ENCODE measurements around the gene BSX.
A peak's percentile ranks its signal among the peaks of the same experiment; 100 is the strongest.

The BSX gene

DNA sequence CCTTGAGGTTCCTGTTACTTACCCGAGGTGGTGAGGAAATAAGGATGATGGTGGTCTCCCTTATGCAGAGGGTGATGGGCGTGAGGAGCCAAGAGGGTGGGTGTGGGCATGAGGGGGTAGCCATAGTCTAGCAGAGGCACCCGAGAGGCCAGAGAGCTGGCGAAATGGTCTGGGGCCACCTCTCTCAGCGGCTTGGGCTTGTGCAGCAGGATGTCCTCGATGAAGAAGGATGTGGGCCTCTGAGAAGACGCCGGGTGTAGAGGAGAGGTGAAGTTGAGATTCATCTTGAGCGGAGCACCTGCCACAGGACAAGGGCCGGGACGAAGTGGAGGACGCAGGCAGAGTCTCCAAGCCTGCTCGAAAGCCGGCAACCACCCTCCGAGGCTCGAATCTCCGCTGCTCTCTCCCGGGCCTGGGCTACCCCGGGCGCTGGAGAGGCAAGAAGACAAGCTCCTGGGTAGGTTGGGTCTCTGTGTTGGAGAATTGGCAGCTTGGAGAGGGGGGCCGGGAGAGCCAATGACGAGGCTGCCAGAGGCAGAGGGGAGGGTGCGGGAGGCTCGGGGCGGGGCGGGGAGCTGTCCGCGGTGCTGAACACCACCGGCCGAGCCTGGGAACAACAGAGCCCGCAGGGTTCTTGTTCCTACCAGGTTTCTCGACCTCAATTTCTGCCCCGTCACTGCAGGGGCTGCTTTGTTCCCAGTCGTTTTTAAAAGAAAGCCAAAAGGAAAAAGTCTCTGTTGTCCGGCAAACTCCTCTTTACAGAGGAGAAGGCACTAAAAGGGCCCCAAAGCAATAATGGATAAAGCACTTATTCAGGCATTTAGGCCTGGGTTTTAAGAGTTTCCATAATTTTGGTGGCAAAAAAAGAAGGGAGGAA lies at the start of gene BSX:
TSS of gene BSX (minus strand) at position 447 of the 877 bp plus-strand sequence. CDS start at position 284, 163 bp downstream.
- peak; percentile 33 for DNase-seq (ENCODE audit: low spot score)

DNA sequence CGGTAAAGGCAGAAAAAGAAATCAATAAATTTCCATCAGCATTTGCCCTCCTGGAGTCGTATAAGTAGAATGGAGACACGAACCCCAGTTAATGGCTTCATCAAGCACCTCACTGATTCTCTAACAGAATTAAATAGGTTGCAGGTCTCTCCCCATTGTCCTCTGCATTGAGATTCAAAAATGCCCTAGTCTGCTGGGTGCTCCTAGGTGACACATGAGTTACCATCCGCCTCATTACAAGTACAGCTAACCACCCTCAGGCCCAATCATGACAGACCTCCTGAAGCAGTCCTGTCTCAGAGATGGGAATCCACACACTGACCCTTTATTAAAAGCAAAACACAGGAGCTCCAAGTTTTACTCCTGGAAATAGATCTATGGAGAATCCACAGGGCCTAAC lies 48.9 kb upstream of the BSX start:
- no peak for DNase-seq (ENCODE audit: low spot score)

DNA sequence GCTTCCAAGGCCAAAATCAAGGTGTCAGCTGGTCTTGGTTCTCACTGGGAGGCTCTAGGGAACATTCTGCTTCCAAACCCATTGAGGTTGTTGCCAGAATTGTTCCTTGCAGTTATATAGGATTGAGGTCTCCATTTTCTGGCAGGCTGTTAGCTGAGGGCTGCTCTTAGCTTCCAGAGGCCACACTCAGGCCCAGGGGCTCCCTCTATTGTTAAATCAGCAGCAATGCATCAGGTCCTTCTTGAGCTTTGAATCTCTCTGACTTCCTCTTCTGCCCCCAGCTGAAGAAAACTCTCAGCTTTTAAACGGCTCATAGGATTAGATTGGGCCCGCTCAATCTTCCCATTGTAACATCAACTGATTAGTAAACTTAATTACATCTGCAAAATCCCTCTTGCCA lies 39.3 kb upstream of the BSX start:
- peak; percentile 74 for DNase-seq (ENCODE audit: low spot score)

DNA sequence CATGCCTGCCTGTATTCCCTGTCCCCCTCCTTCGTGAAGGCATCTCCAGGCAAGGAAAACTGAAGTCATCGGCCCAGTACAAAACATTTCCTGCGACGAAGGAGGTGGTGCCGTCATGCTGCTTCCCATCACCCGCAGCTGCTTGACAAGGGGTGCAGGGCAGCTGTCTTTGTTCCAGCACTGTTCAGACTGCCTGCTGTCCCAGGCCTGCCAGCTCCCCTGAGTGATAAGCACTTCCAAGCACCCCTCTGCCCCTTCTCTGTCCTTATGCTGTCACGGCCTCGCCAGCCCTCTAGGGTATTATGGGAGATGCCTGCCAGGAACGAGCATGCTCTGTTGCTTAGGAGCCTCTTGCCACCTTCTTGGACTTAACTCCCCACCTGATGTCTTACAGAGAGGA lies 37.1 kb upstream of the BSX start:
- DNase-seq (ENCODE audit: low spot score) = no peak

DNA sequence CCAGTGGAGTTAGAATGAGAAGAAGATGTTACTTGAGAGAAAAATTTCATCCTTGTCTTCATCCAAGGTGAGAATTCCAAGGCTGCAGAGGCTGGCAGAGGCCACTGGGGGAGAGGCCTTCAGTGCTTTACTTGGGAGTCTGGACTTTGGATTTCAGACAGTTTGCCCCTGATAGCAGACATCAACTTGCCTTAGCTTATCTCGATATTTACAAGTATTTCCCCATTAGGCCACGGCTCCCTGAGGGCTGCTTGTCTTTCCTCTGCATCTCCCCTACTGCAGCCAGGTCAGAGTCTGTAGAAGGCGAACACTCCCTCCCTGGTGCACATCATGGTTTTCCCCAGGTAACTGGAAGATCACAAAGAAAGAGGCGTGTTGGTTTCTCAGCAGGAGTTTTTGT lies 29.9 kb upstream of the BSX start:
- no peak for DNase-seq (ENCODE audit: low spot score)

DNA sequence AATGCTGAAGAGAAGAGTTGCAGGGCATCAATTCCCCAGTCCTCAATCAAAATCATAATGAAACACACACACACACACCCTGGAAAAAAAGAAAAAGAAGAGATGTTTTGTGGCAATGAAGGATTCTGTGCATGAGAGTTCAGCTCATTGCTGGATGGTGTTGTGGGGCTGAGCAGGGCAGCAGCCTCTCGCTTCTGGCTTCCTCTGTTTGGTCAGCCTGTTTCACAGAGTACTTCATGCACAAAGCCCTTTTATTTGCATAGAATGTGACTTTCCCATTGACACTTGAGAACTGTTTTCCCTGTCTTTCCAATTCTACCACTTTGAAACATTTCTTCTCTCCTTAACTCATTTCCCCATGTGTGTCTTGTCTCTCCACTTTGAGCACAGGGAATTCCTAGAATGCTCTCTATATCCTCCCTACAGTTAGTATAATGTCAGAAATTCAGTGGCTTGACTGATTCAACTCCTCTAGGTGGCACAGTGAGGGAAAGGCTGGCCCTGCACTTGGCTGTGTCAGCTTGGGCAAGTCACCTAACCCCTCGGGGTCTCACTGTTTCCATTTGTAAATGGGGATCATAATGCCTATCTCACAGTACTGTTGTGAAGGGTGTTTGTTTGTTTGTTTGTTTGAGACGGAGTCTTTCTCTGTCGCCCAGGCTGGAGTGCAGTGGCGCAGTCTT lies 25.4 kb upstream of the BSX start:
- no peak for DNase-seq (ENCODE audit: low spot score)

DNA sequence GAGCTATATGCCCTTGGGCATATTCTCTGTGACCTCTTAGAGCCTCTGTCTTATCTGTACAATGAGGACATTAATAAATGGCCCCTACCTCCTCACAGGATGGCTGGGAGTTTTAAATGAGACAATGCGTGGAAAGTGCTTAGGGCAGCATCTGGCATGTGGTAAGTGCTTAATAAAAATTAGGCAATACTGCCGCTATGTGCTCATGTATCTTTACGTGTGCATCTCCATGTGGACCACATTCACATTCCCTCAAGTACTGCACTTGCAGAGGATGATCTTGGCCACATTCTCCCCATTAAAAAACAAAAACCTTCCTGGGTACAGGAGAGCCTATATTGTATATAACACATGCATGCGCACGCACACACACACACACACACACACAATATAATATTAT lies 19.1 kb upstream of the BSX start:
- no peak for DNase-seq (ENCODE audit: low spot score)

DNA sequence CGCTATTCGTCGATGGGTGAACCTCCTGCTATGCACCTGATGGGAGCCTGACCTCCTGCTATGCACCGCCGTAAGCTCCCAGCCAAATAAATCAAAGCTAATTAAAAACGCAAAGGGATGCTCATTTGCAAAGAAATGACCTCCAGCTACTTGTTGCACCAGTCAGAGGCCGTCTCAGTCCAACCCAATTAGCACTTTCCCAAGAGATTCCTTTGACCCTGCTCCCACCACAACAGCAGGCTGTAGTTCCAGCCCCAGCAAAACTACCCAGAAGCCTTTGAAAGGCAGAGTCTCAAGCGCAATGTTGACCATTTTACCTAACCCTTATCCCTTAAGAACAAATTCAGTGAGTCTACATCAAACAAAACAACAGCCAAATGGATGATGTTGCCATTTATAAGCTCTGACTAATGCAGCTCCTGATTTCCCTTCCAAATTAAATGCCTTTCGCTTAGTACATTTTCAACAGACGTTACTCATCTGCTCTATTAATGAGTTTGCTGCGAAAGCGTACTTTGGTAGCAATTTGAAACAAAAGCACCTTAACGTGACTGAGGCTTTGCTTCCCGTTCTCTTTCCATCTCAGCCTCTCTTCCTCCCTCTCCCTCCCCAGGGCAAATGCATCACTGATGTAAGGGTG lies 17.2 kb upstream of the BSX start:
- DNase-seq (ENCODE audit: low spot score) = no peak

DNA sequence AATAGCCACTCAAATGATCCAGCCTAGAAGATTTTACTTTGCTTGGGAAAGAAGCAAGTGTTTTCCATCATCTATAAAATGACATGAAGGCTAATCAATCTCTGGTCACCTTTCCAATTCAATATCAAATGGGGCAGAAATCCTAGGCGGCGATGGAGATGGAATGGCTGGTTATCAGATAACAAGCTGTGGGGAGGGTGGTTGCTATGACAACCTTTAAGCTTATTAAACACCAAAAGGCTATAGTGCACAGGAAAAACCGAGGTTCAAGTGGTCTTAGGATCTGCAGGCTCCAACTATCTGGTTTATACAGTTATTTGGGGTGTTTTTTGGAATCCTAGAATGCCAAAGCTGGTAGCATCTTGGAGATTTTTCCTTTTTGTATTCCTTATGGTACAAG lies 13.9 kb upstream of the BSX start:
- no peak for DNase-seq (ENCODE audit: low spot score)

DNA sequence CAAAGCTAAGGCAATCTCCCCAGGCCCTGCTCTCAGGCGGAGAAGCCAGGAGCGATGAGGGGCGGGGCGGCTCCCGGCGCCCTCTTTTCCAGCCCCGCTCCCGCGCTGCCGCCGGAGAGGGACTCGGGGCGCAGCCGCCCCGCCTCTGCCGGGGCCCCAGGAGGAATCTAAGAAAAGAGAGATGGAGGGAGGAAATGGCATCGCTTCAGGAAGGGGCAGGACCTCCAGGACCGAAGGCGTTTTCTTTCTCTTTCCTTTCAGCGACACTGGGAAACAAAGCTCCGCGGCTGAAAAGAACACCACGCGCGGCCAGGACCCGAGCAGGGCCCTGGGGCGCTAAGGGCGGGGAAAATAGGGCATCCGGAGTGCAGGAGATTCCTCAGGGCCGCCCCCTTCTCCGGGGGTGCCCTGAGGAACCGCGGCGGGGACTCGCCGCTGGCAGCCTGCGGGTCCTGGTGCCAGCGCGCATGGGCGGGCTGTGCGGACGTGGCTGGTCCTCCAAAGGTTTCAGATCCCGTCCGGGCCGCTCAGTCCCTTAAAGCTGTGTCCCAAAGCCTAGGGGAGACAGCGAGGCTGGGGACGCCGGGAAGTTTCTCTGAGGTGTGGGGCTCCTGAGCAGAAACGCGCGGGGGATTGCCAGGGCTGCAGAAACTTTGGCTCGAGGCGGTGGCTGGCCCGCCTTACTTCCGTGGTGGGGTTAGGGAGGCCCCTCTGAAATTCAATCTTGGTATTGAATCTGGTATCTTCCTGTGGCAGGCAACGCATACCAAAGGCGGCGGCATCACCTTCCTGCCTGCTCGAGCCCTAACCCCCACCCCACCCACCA lies 2.8 kb upstream of the BSX start:
- DNase-seq (ENCODE audit: low spot score) = no peak

DNA sequence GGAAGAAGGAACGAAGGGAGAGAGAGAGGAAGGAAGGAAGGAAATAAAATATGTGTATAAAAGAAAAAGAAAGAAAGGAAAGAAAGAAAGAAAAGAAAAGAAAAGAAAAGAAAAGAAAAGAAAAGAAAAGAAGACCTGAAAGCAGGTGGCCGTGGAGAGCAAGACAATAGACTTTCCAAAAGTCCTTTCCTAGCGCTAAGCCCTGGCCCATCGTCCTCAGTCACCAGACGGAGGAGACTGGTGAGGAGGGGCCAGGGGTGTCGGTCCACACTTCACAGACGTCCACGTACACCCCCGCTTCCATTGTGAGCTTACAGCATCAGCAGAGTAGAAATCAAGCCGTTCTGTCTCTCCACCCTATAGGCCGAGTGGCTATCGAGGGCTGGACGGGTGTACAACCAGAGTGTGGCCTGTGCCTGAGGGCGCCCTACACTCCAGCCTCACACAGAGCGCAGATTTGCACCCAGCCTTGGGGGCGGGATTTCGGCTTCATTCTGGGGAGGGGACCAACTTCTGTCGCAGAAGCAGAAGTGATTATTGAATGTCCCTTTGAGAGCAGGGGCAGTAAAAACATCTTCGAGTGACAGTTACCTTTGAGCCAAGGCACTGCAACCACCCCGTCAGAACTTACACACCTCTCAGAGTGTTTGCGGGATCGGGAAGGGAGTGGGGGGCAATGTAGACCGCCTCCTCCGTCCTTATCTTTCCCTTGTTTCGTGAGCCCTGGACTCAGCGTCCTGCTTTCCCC lies 2.0 kb upstream of the BSX start:
- no peak for DNase-seq (ENCODE audit: low spot score)

DNA sequence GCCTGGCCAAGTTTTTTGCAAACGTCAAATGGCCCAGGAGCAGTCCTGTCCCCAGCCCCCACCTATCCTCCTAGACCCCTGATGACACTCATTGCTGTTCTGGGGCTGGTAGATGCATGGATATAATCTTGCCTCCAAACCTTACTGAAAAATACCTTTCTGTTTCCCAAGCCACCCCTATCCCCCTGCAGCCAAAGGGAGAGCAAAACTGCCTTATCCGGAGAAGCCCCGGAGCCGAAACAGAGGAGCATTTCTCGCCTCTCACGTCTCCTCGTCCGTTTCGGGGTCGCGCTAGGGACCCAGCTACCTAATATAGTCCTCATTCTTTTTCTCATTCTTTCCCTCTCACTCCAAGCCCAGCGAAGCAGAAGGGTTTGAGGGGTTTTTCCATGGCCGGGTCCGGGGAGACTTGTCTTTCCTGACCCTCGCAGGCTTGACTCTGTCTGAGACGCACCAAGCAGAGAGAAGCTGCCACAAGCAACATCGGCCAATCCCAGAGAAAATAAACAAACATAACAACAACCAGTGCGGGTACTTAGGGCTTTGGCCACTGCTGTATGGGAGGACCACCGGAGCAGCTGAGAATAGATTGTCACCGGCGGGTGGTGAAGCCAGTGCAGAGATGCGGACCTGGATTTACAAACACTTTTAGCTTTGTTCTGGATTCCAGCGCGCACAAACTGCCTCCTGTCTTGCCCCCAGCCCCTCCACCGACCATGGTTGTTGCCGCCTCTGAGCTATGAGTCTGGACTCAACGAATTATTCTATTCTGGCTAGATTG lies 1.6 kb downstream of the BSX start:
- no peak for DNase-seq (ENCODE audit: low spot score)

DNA sequence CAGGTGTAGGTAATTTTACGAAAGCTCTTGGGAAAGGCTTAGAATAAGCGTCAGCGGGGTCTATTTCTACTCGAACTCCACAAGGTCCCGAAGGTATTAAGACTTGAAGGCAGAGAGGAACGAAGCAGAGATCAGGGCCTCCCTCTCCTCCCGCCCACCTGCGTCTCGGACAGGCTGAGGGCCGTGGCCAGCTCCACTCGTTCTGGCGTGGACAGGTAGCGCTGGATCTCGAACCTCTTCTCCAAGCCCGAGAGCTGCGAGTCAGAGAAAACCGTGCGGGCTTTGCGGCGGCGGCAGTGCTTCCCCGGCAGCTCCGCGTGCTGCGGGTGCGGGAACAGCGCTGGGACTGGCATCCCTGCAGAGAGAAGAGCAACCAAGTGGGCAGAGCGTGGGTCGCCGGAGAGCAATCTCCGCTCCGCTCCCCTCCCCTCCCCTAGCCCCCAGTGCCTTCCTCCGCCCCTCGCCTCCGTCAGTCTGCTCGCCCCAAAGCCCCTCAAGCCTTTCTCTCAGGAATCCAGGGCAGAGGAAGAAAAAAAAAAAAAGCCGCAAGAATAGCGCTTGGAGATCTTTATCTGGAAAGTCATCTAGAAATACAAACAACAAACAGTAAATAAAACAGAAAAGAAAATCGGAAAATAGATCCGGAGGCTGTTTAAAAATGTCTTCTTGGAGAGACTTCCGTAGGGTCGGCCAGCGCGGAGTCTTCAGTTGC lies 2.4 kb downstream of the BSX start:
- DNase-seq (ENCODE audit: low spot score) = no peak

DNA sequence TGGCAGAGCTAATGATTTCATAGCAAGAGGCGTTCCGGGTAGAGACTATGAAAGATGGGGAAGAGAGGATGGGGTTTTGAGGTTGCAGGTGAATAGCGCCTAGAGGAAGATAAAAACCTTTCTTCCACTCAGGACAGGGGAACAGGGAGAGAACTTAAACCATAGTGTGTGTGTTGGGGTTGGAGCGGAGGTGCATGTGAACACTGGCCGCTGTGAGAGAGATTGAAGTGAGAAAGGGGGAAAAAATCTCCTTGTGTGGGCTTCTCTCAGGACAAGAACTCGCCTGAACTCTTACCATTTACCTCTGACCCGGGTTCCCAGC lies 3.4 kb downstream of the BSX start:
- no peak for DNase-seq (ENCODE audit: low spot score)

DNA sequence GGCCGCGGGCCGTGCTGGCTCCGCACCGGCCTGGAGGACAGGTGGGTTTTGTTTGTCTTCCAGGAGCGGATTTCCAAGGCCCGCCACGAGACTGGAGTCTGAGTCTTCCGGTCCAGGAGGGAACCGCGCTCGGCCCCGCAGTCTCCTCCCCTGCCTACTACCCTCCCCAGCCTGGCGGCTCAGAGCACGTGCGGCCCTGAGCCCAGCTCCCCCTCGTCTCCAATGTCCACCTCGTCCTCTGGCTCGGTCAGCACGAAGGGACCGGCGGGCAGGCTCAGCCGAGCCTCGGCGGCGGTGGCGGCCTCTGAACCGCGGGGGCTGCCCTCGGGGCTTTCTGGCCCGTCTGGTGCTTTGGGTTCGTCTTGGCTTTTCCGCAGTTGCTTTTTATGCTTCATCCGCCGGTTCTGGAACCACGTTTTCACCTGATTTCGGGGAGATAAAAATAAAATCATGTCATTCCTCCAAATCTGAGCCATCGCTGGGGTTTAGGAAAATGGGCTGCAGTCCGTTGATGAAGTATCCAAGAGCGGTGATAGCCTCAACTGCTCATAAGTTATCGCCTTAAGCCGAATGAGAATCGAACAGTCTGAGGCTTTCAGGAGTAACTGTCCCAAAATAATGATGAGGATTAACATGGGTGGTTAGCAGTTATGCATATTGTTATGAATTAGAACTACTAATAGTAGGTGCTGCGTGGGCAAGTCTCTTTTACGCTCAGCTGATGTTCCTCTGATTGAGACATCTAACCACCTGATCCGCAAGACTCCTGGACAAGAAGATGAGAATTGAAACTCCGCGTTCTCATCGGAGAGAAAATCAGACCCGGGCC lies 4.0 kb downstream of the BSX start:
- no peak for DNase-seq (ENCODE audit: low spot score)

DNA sequence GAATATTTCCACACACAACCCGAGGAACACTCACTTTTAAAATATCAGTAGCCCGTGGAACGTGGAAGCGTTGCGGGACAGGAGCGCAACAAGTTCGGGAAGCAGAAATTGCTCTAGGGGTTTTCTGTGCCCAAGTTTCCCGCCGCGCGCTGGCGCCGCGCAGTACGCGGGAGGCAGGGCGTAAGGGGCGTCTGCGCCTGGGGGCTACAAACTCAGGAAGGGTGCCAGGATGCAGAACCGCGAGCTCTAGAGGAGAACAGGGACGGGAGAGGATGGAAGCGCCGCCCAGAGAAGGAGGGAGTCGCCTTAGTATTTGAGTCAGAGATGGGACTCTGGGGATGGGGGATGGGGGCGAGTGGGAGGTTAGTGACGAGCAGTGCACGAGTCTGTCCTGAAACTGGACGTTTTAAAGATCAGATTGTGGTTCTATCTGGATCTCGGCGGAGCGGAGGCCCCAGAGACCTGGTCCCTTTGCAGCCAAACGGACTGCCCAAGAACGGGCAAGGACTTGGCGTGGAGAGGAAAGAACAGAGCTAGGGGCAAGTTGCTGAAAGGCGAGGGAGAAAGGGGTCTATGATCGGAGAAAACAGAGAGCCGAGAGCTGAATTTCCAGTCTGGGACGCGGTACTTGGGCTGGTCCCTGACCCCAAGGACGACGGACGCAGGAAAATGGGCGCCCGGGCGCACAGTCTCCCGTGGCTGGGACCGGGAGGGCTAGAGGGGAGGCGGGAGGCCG lies 4.7 kb downstream of the BSX start:
- DNase-seq (ENCODE audit: low spot score) = no peak

DNA sequence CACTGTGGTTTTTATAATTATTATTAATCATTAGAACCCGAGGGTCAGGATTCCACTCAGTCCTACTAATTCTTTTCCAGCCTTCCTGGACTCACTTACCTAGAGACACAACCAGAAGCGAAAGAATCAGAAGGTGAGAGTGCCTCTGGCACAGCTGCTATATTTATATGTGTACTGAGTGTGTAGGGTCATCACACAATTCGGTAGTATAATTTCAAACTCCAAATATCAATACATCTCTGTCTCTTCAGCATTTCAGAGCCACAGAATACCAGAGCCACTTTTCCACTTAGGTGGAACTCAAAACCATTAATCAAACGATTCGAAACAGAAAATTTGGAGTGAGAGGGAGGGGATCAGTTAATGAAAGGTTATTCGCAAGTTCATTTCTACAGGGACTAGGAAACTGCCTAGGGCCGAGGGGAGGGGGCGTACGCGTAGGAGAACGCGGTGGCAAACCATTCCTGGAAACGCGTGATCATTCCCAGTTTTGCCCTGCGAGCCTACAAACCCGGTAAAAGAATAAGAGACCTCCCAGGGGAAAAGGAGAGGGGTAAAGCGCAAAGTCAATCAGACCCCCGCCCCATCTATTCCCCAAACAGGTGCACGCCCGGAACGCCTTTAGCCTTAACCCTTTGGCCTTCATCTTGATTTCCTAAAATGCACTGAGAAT lies 5.4 kb downstream of the BSX start:
- DNase-seq (ENCODE audit: low spot score) = no peak

DNA sequence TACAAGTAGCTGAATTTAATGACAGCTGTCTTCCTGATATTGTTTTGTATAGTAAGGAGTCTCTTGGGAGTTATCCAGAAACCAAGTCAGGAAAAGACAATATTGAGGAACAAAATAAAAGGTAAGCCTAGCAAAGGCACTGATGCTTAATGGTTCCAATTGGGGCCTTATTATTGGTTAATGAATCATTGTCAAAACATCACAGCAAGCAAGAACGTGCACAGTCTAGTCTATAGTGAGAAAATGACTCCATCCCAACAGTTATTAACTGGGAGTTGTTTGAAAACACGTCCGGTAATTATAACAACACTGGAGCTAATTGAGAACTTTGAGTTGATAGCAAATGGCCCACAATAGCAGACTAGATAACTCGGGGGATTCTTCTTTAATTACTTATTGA lies 17.7 kb downstream of the BSX start:
- DNase-seq (ENCODE audit: low spot score) = no peak
